Fibroblast of lung (primary cell): ENCODE results near the gene C22orf15. TPM values are rescaled to one million over a fixed set of nuclear protein-coding genes. Genes with fewer than 3 reads are reported as not detected.

ENCODE experiments used
- DNase-seq, 2 donors: peaks; one replicate each; pipeline versions ENCODE4 v3.0.0 to v3.0.0-alpha.2; 2010; ENCODE audit warnings: low read depth in 2 of 2
- H2AFZ ChIP-seq: 2 replicates; pipeline ENCODE4 v1.5.1; 2012; ENCODE audit warnings: low read length, control low read depth, inconsistent platforms
- H3K27ac ChIP-seq: 2 replicates; pipeline ENCODE4 v1.5.1; 2011; ENCODE audit warnings: low read length, control low read depth; ENCODE audit not compliant: insufficient read depth
- H3K27me3 ChIP-seq: 2 replicates; pipeline ENCODE4 v1.5.1; 2011; ENCODE audit warnings: mild to moderate bottlenecking, low read length; ENCODE audit not compliant: control insufficient read depth, insufficient read depth
- H3K36me3 ChIP-seq: 2 replicates; pipeline ENCODE4 v1.5.1; 2011; ENCODE audit warnings: low read length; ENCODE audit not compliant: control insufficient read depth, insufficient read depth
- H3K4me1 ChIP-seq: 2 replicates; pipeline ENCODE4 v1.5.1; 2011; ENCODE audit warnings: low read length; ENCODE audit not compliant: control insufficient read depth, insufficient read depth; ENCODE audit errors: extremely low read depth
- H3K4me2 ChIP-seq: 2 replicates; pipeline ENCODE4 v1.5.1; 2011; ENCODE audit warnings: low read length, control low read depth; ENCODE audit not compliant: insufficient read depth; ENCODE audit errors: extremely low read depth
- H3K4me3 ChIP-seq, 4 experiments: fragments of 200-600 bp in 1 of 4; sonication (generic) in 1 of 4; replicated peaks in 1 of 4; 2 replicates each; pipeline ENCODE4 v1.5.1; 2011 to 2016; ENCODE audit warnings: low read length in 4 of 4, low read depth in 3 of 4, mild to moderate bottlenecking in 3 of 4, control low read depth in 2 of 4, inconsistent platforms in 1 of 4, mixed read lengths in 1 of 4; ENCODE audit not compliant: insufficient read depth in 1 of 4; ENCODE audit errors: control extremely low read depth in 1 of 4
- H3K79me2 ChIP-seq: 2 replicates; pipeline ENCODE4 v1.5.1; 2012; ENCODE audit warnings: mild to moderate bottlenecking, low read length, inconsistent platforms; ENCODE audit not compliant: control insufficient read depth, insufficient read depth
- H3K9ac ChIP-seq: 2 replicates; pipeline ENCODE4 v1.5.1; 2011; ENCODE audit warnings: mild to moderate bottlenecking, low read length, control low read depth; ENCODE audit not compliant: insufficient read depth
- H3K9me3 ChIP-seq: 2 replicates; pipeline ENCODE4 v1.5.1; 2012; ENCODE audit warnings: low read depth, low read length; ENCODE audit not compliant: control insufficient read depth, insufficient read depth
- H4K20me1 ChIP-seq: 2 replicates; pipeline ENCODE4 v1.5.1; 2011; ENCODE audit warnings: low read length; ENCODE audit not compliant: control insufficient read depth, insufficient read depth; ENCODE audit errors: extremely low read depth
- EZH2 ChIP-seq: IDR thresholded peaks from 2 replicates; pipeline ENCODE4 v1.5.1; 2012; ENCODE audit warnings: low read length, control low read depth, mild to moderate bottlenecking; ENCODE audit errors: missing control alignments
- polyA plus RNA-seq, 2 donors: library from polyadenylated mRNA; depleted of rRNA in 1 of 2; stranded (reverse) in 1 of 2; unstranded in 1 of 2; fragments of >200 nt; gene quantifications; 2 replicates each; pipeline ENCODE4 v1.2.1, GENCODE V29; 2011 to 2012; ENCODE audit warnings: missing spikeins in 1 of 2
- total RNA-seq: library from RNA; depleted of rRNA; stranded (reverse); fragments of >200 nt; gene quantifications from 2 replicates; pipeline ENCODE4 v1.2.1, GENCODE V29; 2014
- TF ChIP-seq, protein P1 (sequence below), 2 donors: IDR thresholded peaks in 1 of 2; conservative IDR thresholded peaks in 1 of 2; 1 replicate in 1 of 2; 2 replicates in 1 of 2; pipeline ENCODE4 v1.5.1; 2011 to 2012; ENCODE audit warnings: low read length in 2 of 2, control low read depth in 1 of 2, inconsistent platforms in 1 of 2, low read depth in 1 of 2, mild to moderate bottlenecking in 1 of 2

Gene C22orf15
- total and polyA plus RNA-seq, 2 donors (not counting 1 experiment from before 2014, with no cell fraction given): 1.4 to 2.5 TPM

- no peak overlapping the region for H2AFZ ChIP-seq
- H3K4me3 ChIP-seq: no peak overlapping the region
- H3K27ac ChIP-seq: no peak overlapping the region
- no peak for DNase-seq
- no peaks in the 10 kb centered on the region for H4K20me1 ChIP-seq
- no peaks in the 10 kb centered on the region for H3K9me3 ChIP-seq
- TF ChIP-seq, protein P1, sequence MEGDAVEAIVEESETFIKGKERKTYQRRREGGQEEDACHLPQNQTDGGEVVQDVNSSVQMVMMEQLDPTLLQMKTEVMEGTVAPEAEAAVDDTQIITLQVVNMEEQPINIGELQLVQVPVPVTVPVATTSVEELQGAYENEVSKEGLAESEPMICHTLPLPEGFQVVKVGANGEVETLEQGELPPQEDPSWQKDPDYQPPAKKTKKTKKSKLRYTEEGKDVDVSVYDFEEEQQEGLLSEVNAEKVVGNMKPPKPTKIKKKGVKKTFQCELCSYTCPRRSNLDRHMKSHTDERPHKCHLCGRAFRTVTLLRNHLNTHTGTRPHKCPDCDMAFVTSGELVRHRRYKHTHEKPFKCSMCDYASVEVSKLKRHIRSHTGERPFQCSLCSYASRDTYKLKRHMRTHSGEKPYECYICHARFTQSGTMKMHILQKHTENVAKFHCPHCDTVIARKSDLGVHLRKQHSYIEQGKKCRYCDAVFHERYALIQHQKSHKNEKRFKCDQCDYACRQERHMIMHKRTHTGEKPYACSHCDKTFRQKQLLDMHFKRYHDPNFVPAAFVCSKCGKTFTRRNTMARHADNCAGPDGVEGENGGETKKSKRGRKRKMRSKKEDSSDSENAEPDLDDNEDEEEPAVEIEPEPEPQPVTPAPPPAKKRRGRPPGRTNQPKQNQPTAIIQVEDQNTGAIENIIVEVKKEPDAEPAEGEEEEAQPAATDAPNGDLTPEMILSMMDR (conservative IDR thresholded peaks at IDR 0.05 in 1 of 2, IDR thresholded peaks at IDR 0.05 in 1 of 2; ENCODE audit: low read depth in 1 of 2, low read length in 2 of 2): no peak
- TF ChIP-seq EZH2: no peak
- no peak overlapping the region for H3K4me2 ChIP-seq
- no peaks in the 10 kb centered on the region for H3K27me3 ChIP-seq
- no peaks in the 10 kb centered on the region for H3K79me2 ChIP-seq
- no peaks in the 10 kb centered on the region for H3K36me3 ChIP-seq
- H3K4me1 ChIP-seq: peaks cover 2% of the 10 kb centered on the region
- no peak overlapping the region for H3K9ac ChIP-seq
These were observed 18.3 kb downstream of the C22orf15 start for GRCh38 chr22:23781065-23781464.

DNA sequence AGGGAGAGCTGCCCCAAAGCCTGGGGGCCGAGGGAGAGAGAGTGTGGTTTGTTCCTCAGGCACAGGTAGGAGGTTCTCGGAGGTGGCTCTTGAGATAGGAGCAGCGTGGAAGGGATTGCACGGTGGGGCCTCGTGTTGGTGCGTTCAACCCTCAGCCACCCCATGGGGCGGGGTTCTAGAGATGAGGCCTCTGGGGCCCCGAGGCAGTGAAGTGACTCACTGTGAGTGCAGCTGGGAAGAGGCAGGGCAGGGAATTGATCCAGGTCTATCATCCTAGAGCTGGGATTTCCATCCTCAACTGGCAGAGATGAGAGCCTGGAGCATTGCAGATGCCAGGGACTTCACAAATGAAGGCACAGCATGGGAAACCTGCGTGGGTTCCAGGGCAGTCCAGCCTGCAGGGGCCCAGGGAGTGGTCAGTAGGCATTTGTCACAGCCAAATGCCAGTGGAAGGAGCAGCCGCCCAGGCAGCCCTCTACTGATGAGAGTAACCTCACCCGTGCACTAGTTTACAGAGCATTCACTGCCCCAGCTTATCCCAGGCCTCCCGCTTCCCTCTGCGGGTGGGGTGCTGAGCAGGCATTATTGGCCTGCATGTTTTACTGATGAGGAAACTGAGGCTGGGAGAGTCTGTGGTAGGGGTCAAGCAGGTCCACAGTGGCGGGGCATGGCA lies 18.9 kb downstream of the C22orf15 start:
- no peak overlapping the region for H3K9ac ChIP-seq

GRCh38 chr22:23782252-23782651 lies 19.5 kb downstream of the C22orf15 start:
- no peaks in the 10 kb centered on the region for H3K36me3 ChIP-seq
- no peak for DNase-seq
- no peak overlapping the region for H3K9ac ChIP-seq
- no peak overlapping the region for H3K4me3 ChIP-seq
- H3K4me1 ChIP-seq: peaks cover 7% of the 10 kb centered on the region
- no peak overlapping the region for H3K4me2 ChIP-seq
- no peaks in the 10 kb centered on the region for H4K20me1 ChIP-seq
- TF ChIP-seq, protein P1 (conservative IDR thresholded peaks at IDR 0.05 in 1 of 2, IDR thresholded peaks at IDR 0.05 in 1 of 2; ENCODE audit: low read depth in 1 of 2, low read length in 2 of 2): no peak
- TF ChIP-seq EZH2: no peak
- H3K27me3 ChIP-seq: no peaks in the 10 kb centered on the region
- peaks cover under 1% of the 10 kb centered on the region for H3K79me2 ChIP-seq
- H2AFZ ChIP-seq: no peak overlapping the region
- no peak overlapping the region for H3K27ac ChIP-seq
- no peaks in the 10 kb centered on the region for H3K9me3 ChIP-seq

More for the DNA sequence above, 18.9 kb downstream of the C22orf15 start:
- DNase-seq: peak; percentile 52 to 59
- Histone ChIP-seq H4K20me1 (no peaks in the 10 kb centered on the region), H3K9me3 (no peaks in the 10 kb centered on the region), H3K36me3 (no peaks in the 10 kb centered on the region), H3K4me3 (no peak overlapping the region), H3K27ac (no peak overlapping the region), H3K27me3 (no peaks in the 10 kb centered on the region), H3K4me2 (no peak overlapping the region), H3K4me1 (peaks cover 7% of the 10 kb centered on the region), H2AFZ (no peak overlapping the region), H3K79me2 (no peaks in the 10 kb centered on the region)
- TF ChIP-seq EZH2: no peak
- TF ChIP-seq, protein P1 (conservative IDR thresholded peaks at IDR 0.05 in 1 of 2, IDR thresholded peaks at IDR 0.05 in 1 of 2; ENCODE audit: low read depth in 1 of 2, low read length in 2 of 2): no peak
